Nephron (organoid): ENCODE measurements around the gene ARHGAP20.

ENCODE experiments used
- H3K27ac Mint-ChIP-seq, 3 experiments: 2 replicates each; pipeline ENCODE4 v1.8.0; 2020; ENCODE audit warnings: mixed read lengths in 3 of 3, mild to moderate bottlenecking in 2 of 3, moderate library complexity in 1 of 3
- H3K27me3 Mint-ChIP-seq: 2 replicates; pipeline ENCODE4 v1.8.0; 2021; ENCODE audit warnings: low read depth, mild to moderate bottlenecking, moderate library complexity, mixed read lengths
- H3K36me3 Mint-ChIP-seq: 2 replicates; pipeline ENCODE4 v1.8.0; 2020; ENCODE audit warnings: low read depth, mixed read lengths
- H3K4me1 Mint-ChIP-seq: 2 replicates; pipeline ENCODE4 v1.8.0; 2020; ENCODE audit warnings: mixed read lengths
- H3K4me3 Mint-ChIP-seq, 3 experiments: 2 replicates each; pipeline ENCODE4 v1.8.0; 2020; ENCODE audit warnings: mild to moderate bottlenecking in 3 of 3, mixed read lengths in 3 of 3, moderate library complexity in 2 of 3
- H3K9me3 Mint-ChIP-seq: 2 replicates; pipeline ENCODE4 v1.8.0; 2020; ENCODE audit warnings: mixed read lengths
- TF ChIP-seq, protein P1 (sequence below), 3 experiments: fragments of 200-600 bp; sonication (generic); IDR thresholded peaks; one replicate each; pipeline ENCODE4 v1.5.0; 2021; ENCODE audit warnings: antibody characterized with exemption in 3 of 3; ENCODE audit not compliant: unreplicated experiment in 3 of 3

Gene ARHGAP20

DNA sequence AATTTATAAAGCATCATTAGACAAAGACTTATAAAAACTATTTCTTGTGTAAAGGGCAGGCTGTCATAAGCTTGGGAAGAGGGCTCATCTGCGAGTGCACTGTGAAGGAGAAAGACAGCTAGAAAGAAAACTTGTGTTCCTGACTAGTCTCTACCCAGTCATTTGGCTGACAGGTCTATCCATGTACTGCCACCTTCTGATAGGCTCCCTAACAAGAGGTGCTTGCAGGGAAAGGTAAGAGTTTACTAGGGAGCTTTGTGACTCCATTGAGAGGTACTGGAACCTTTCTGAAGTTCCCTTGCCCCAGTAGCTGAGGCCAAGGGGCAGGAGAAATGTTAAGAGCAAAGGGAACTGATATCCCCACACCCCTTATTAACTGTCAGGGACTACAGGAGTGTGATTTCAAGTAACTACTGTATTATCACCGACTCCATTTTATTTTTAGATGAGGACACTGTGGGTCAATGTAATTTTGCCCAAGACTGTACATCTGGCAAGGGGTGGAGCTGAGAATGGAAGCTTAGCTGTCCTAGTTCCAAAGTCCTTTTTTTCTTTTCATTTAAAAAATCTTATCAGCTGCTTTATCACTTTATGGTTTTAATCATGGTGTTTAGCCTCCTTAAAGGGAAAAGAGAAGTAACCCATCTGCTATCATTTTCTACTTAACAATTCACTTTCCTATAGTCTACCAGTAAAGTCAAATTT, 129.4 kb downstream of the ARHGAP20 start:
- no peaks in the 10 kb centered on the region for H3K27me3 Mint-ChIP-seq
- no peak overlapping the region for H3K4me3 Mint-ChIP-seq
- H3K36me3 Mint-ChIP-seq, result peaks cover 42% of the 10 kb centered on the region
- TF ChIP-seq, protein P1, sequence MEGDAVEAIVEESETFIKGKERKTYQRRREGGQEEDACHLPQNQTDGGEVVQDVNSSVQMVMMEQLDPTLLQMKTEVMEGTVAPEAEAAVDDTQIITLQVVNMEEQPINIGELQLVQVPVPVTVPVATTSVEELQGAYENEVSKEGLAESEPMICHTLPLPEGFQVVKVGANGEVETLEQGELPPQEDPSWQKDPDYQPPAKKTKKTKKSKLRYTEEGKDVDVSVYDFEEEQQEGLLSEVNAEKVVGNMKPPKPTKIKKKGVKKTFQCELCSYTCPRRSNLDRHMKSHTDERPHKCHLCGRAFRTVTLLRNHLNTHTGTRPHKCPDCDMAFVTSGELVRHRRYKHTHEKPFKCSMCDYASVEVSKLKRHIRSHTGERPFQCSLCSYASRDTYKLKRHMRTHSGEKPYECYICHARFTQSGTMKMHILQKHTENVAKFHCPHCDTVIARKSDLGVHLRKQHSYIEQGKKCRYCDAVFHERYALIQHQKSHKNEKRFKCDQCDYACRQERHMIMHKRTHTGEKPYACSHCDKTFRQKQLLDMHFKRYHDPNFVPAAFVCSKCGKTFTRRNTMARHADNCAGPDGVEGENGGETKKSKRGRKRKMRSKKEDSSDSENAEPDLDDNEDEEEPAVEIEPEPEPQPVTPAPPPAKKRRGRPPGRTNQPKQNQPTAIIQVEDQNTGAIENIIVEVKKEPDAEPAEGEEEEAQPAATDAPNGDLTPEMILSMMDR (IDR thresholded peaks at IDR 0.05; ENCODE audit: unreplicated experiment in 3 of 3), result no peak
- H3K27ac Mint-ChIP-seq, result no peak overlapping the region
- no peaks in the 10 kb centered on the region for H3K4me1 Mint-ChIP-seq
- no peaks in the 10 kb centered on the region for H3K9me3 Mint-ChIP-seq

- no peak overlapping the region for H3K4me3 Mint-ChIP-seq
- no peak overlapping the region for H3K27ac Mint-ChIP-seq
- no peaks in the 10 kb centered on the region for H3K27me3 Mint-ChIP-seq
- H3K9me3 Mint-ChIP-seq, result no peaks in the 10 kb centered on the region
- TF ChIP-seq, protein P1 (IDR thresholded peaks at IDR 0.05; ENCODE audit: unreplicated experiment in 3 of 3), result no peak
- H3K36me3 Mint-ChIP-seq, result peaks cover 47% of the 10 kb centered on the region
- no peaks in the 10 kb centered on the region for H3K4me1 Mint-ChIP-seq
Observed at GRCh38 chr11:110580571-110580970, 131.7 kb downstream of the ARHGAP20 start.

- Mint-ChIP-seq H3K9me3 (no peaks in the 10 kb centered on the region), H3K36me3 (peaks cover 10% of the 10 kb centered on the region), H3K4me3 (no peak overlapping the region), H3K4me1 (peaks cover 20% of the 10 kb centered on the region), H3K27me3 (no peaks in the 10 kb centered on the region), H3K27ac (peak overlapping the region in 1 of 3 experiments; percentile 81)
- TF ChIP-seq, protein P1 (IDR thresholded peaks at IDR 0.05; ENCODE audit: unreplicated experiment in 3 of 3), result no peak
Observed at GRCh38 chr11:110573411-110573810, 138.8 kb downstream of the ARHGAP20 start.

DNA sequence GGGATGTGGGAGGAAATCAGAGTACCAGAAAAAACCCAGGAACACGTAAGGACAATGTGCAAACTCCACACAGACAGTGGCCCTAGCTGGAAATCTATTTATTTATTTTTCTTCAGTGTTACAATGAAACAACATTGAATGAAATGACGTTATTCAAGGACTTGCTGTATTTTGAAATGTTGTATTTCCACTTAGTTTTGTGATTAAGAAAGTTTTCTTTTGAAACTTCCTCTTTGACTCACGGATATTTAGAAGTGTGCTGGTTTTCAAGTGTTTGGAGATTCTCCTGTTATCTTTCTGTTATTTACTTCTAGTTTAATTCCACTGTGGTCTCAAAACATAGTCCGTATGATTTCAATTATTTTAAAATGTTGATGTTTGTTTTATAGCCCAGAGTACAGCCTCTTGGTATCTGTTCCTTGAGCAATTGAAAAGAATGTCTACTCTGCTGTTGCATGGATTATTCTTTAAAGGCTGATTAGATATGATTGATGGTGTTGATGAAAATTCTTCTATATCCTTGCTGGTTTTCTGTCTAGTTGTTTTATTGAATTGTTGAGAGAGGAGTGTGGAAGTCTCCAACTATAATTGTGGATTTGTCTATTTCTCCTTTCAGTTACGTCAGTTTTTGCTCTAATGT, 141.0 kb downstream of the ARHGAP20 start:
- H3K4me1 Mint-ChIP-seq, result peaks cover 22% of the 10 kb centered on the region
- no peaks in the 10 kb centered on the region for H3K36me3 Mint-ChIP-seq
- TF ChIP-seq, protein P1 (IDR thresholded peaks at IDR 0.05; ENCODE audit: unreplicated experiment in 3 of 3), result no peak
- no peak overlapping the region for H3K4me3 Mint-ChIP-seq
- H3K9me3 Mint-ChIP-seq, result no peaks in the 10 kb centered on the region
- H3K27me3 Mint-ChIP-seq, result no peaks in the 10 kb centered on the region
- H3K27ac Mint-ChIP-seq, result peak overlapping the region in 1 of 3 experiments; percentile 12

DNA sequence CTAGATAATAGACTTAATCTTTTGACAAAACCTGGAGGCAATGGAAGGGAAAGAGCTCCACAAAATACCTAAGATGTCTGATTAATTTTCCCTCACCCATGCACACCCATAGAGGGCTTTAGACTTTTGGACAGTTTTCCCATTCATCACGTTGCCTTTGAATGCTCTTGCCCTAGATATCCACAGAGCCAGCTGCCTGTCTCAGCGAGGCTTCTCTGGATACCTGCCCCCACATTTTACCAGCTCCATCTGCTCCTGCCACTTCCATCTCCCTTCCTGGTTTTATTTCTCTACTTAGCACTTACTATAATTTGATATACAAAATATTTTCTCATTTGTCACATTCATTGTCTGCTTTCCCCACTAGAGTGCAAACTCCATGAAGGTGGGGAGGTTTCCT, 145.7 kb downstream of the ARHGAP20 start:
- Mint-ChIP-seq H3K9me3 (no peaks in the 10 kb centered on the region), H3K36me3 (no peaks in the 10 kb centered on the region), H3K27ac (peak overlapping the region in 1 of 3 experiments; percentile 2), H3K4me3 (no peak overlapping the region), H3K4me1 (peaks cover 17% of the 10 kb centered on the region), H3K27me3 (no peaks in the 10 kb centered on the region)
- TF ChIP-seq, protein P1 (IDR thresholded peaks at IDR 0.05; ENCODE audit: unreplicated experiment in 3 of 3), result no peak
